K562 (cell line): Measurements from ENCODE around the gene MMP28. TPM values are rescaled to one million over a fixed set of nuclear protein-coding genes. Genes with fewer than 3 reads are reported as not detected.
A peak's percentile ranks its signal among the peaks of the same experiment; 100 is the strongest.

ENCODE experiments used
- ATAC-seq: fragments of 200-7000 bp; cut with Tn5 transposase; 3 replicates; pipeline ENCODE4 v1.9.1; 2020; ENCODE audit warnings: moderate library complexity
- BruUV-seq: library from RNA; stranded (reverse); fragments of 400-500 nt; replicated peaks from 2 replicates; lab custom pipeline; 2021; lab: Mats Ljungman, UMichigan
- CTCF ChIA-PET: fragments of 300-600 bp; formaldehyde crosslinking; extraction: SDS; loops from one replicate; lab custom pipeline; 2021; ENCODE audit warnings: low intra/inter-chr PET ratio; lab: Yijun Ruan, JAX
- POLR2A ChIA-PET: fragments of 300-600, 350-650 bp; sonication (Branson Sonifier 250); formaldehyde crosslinking; extraction: SDS; loops from one replicate; lab custom pipeline; 2021; ENCODE audit warnings: antibody characterized with exemption, inconsistent platforms; lab: Yijun Ruan, JAX
- DNase-seq, 4 experiments: peaks; one replicate each; pipeline versions ENCODE4 v3.0.0 to v3.0.0-alpha.2; 2011 to 2018; ENCODE audit warnings: low spot score in 3 of 4, mixed read lengths in 3 of 4; ENCODE audit errors: extremely low read depth in 1 of 4
- FAIRE-seq: peaks from 2 replicates; lab custom pipeline; 2011; peaks lifted over from hg19 to GRCh38; lab: Jason Lieb, UNC
- H2AFZ ChIP-seq: 2 replicates; pipeline ENCODE4 v1.6.0; 2011; ENCODE audit warnings: low read depth, low read length, control low read depth, inconsistent platforms
- H3K27ac ChIP-seq: fragments of 200-600 bp; 3 replicates; pipeline ENCODE4 v1.8.0; 2011; ENCODE audit warnings: low read depth, mild to moderate bottlenecking, control low read depth, inconsistent platforms, low read length, moderate library complexity, mixed read lengths; ENCODE audit errors: extremely low read depth
- H3K27me3 ChIP-seq, 2 experiments: fragments of 300-600 bp in 1 of 2; 2 replicates in 1 of 2; 3 replicates in 1 of 2; pipeline versions ENCODE4 v1.6.0 to v1.8.0; 2011; ENCODE audit warnings: inconsistent platforms in 2 of 2, low read length in 2 of 2, mild to moderate bottlenecking in 1 of 2, mixed read lengths in 1 of 2, moderate library complexity in 1 of 2; ENCODE audit not compliant: control insufficient read depth in 2 of 2, insufficient read depth in 2 of 2
- H3K36me3 ChIP-seq: fragments of 300-600 bp; 3 replicates; pipeline ENCODE4 v1.8.0; 2011; ENCODE audit warnings: mild to moderate bottlenecking, low read length, inconsistent platforms; ENCODE audit not compliant: control insufficient read depth, insufficient read depth
- H3K4me1 ChIP-seq, 2 experiments: fragments of 200-600 bp in 1 of 2; replicated peaks in 1 of 2; 2 replicates in 1 of 2; 3 replicates in 1 of 2; pipeline versions ENCODE4 v1.5.1 to v1.8.0; 2011; ENCODE audit warnings: inconsistent platforms in 2 of 2, low read length in 2 of 2, mild to moderate bottlenecking in 1 of 2, mixed read lengths in 1 of 2, moderate library complexity in 1 of 2; ENCODE audit not compliant: control insufficient read depth in 2 of 2, insufficient read depth in 2 of 2
- H3K4me2 ChIP-seq: 2 replicates; pipeline ENCODE4 v1.6.1; 2011; ENCODE audit warnings: low read length, control low read depth, inconsistent platforms, mixed read lengths; ENCODE audit not compliant: insufficient read depth
- H3K4me3 ChIP-seq: fragments of 200-600 bp; sonication (generic), shearing (Covaris generic); 2 replicates; pipeline ENCODE4 v1.5.1; 2016; ENCODE audit warnings: control low read depth, inconsistent platforms
- H3K79me2 ChIP-seq: fragments of 200-600 bp; 3 replicates; pipeline ENCODE4 v1.8.0; 2011; ENCODE audit warnings: low read length, inconsistent platforms; ENCODE audit not compliant: control insufficient read depth, insufficient read depth
- H3K9ac ChIP-seq, 2 experiments: 2 replicates each; pipeline versions ENCODE4 v1.6.0 to v1.6.1; 2011; ENCODE audit warnings: low read depth in 2 of 2, low read length in 2 of 2, control low read depth in 1 of 2, inconsistent platforms in 1 of 2, mild to moderate bottlenecking in 1 of 2, mixed read lengths in 1 of 2; ENCODE audit not compliant: insufficient read depth in 1 of 2
- H3K9me1 ChIP-seq: one replicate; pipeline ENCODE4 v1.6.0; 2011; ENCODE audit warnings: inconsistent platforms, mild to moderate bottlenecking, low read length, moderate library complexity; ENCODE audit not compliant: control insufficient read depth, insufficient read depth
- H3K9me3 ChIP-seq: replicated peaks from 2 replicates; pipeline ENCODE4 v1.5.1; 2011; ENCODE audit warnings: low read depth, low read length, inconsistent platforms; ENCODE audit not compliant: control insufficient read depth, insufficient read depth
- H4K20me1 ChIP-seq: replicated peaks from 2 replicates; pipeline ENCODE4 v1.6.1; 2011; ENCODE audit warnings: low read length, inconsistent platforms, mixed read lengths; ENCODE audit not compliant: control insufficient read depth, insufficient read depth
- FOXJ3 ChIP-seq: sonication (generic); formaldehyde crosslinking; IDR thresholded peaks from 2 replicates; pipeline ENCODE4 v1.4.0; 2020; ENCODE audit warnings: mild to moderate bottlenecking, missing genetic modification reagents
- NEUROD1 ChIP-seq: fragments of 150-350 bp; IDR thresholded peaks from 2 replicates; pipeline ENCODE4 v1.6.1; 2014; ENCODE audit warnings: borderline replicate concordance, low read length, low read depth; ENCODE audit not compliant: partially characterized antibody
- NFIC ChIP-seq: fragments of 450-650 bp; IDR thresholded peaks from 2 replicates; pipeline ENCODE4 v1.6.1; 2017; ENCODE audit warnings: mild to moderate bottlenecking, inconsistent platforms
- POLR2G ChIP-seq: fragments of 200-400 bp; formaldehyde crosslinking; IDR thresholded peaks from 2 replicates; pipeline ENCODE4 v1.6.1; 2017; ENCODE audit warnings: low read depth, mild to moderate bottlenecking, antibody characterized with exemption, low read length, moderate library complexity
- SMC3 ChIP-seq: conservative IDR thresholded peaks from 2 replicates; pipeline ENCODE4 v1.6.1; 2011; ENCODE audit warnings: low read depth, low read length, improper control_type of control experiment; ENCODE audit not compliant: insufficient read depth
- WGBS: fragments of 100-300 bp; shearing (Covaris generic); methylation state at CpG from one replicate; pipeline ENCODE4 v1.1.6; 2016; ENCODE audit warnings: low coverage, mixed read lengths; ENCODE audit not compliant: insufficient coverage; ENCODE audit errors: missing lambda C conversion rate; 5-methylcytosine and 5-hydroxymethylcytosine counted together
- in situ Hi-C: fragments of 300-500 bp; cut with MboI; formaldehyde crosslinking; loops from 4 replicates; pipeline ENCODE4 v1.15.0; 2018; ENCODE audit warnings: inconsistent platforms, mixed read lengths
- intact Hi-C: fragments of 100-400 bp; cut with micrococcal nuclease; formaldehyde crosslinking; loops from 2 replicates; pipeline ENCODE4 v1.14.2; 2022
- polyA plus RNA-seq, 8 experiments: library from polyadenylated mRNA; depleted of rRNA in 4 of 8; stranded (reverse) in 5 of 8; unstranded in 3 of 8; fragments of >200 nt; fragmentation: Nextera tagmentation in 2 of 8; fragmentation: Illumina TruSeq in 1 of 8; extraction: Ambion mirVana in 2 of 8; extraction: Trizol in 1 of 8; gene quantifications; 2 replicates each; pipeline versions ENCODE4 v1.2.1 to v1.2.3, GENCODE V29; 2011 to 2014; ENCODE audit warnings: inconsistent platforms in 1 of 8, missing spikeins in 1 of 8
- total RNA-seq, 7 experiments: library from RNA; depleted of rRNA in 6 of 7; stranded (reverse); fragments of >200 nt in 6 of 7; fragmentation: Illumina TruSeq in 2 of 7; extraction: Trizol in 2 of 7; gene quantifications; 2 replicates each; pipeline versions ENCODE4 v1.2.1 to v1.2.3, GENCODE V29; 2011 to 2021; ENCODE audit warnings: low replicate concordance in 1 of 7
- TF ChIP-seq, protein P1 (sequence below): fragments of 250-450 bp; sonication (Bioruptor Pico); IDR thresholded peaks from 2 replicates; pipeline ENCODE4 v1.8.0; 2021; ENCODE audit warnings: borderline replicate concordance, mild to moderate bottlenecking, moderate library complexity; ENCODE audit not compliant: poor library complexity, severe bottlenecking
- TF ChIP-seq, protein P2 (sequence below): sonication (generic); formaldehyde crosslinking; IDR thresholded peaks from 2 replicates; pipeline ENCODE4 v1.8.0; 2023; ENCODE audit warnings: missing genetic modification reagents, mild to moderate bottlenecking, borderline replicate concordance

MMP28 gene
- total and polyA plus RNA-seq, 9 of the 15 experiments (the other 6 are each of a cell fraction or from before 2014, with no cell fraction given) = not detected

DNA sequence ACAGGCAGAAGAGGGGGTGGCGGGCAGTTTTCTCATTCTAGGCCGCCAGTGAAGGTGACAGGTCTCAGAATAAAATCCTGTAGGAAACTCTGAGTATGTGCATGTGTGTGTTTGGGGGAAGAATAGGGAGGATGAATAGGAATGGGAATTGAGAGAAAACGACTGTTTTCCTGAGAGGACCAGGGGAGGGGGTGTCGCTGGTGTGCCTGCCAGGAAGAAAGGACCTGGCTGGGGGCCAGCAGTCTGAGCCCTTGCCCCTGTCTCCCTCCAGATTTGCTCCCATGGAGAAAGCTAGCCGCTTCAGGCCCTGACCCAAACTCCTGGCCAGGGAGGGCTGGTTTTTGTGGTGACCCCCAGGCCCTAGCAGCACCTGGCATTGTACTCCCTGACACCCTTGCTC lies 20.4 kb downstream of the MMP28 start:
- in situ Hi-C loops = no loop called here
- WGBS = 0% methylated on average over 5 of the region's 5 CpGs
- Histone ChIP-seq H3K4me2 (no peak overlapping the region), H3K9ac (no peak overlapping the region), H3K9me1 (no peaks in the 10 kb centered on the region), H3K36me3 (no peaks in the 10 kb centered on the region), H4K20me1 (no peaks in the 10 kb centered on the region; the same call in 1 of the 2 replicates), H3K27ac (no peak overlapping the region), H3K79me2 (no peaks in the 10 kb centered on the region), H2AFZ (no peak overlapping the region)
- intact Hi-C loops = no loop called here
- ATAC-seq = no peak
- POLR2A ChIA-PET = interaction anchor here (0.6 to 1.2 kb wide), 3 partner anchors 10 to 114 kb away, joined by 3 read pairs; no protein-coding TSS in a partner anchor
- TF ChIP-seq POLR2G (no peak), NFIC (0 out of 2 replicates have a peak, but pooled peaks have one; percentile 21)
- TF ChIP-seq, protein P1, sequence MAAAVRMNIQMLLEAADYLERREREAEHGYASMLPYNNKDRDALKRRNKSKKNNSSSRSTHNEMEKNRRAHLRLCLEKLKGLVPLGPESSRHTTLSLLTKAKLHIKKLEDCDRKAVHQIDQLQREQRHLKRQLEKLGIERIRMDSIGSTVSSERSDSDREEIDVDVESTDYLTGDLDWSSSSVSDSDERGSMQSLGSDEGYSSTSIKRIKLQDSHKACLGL (CRISPR knock-in tag) = no peak
- TF ChIP-seq, all 486 proteins: peak for 1
- no TSS peak for BruUV-seq
- H3K27me3 ChIP-seq = peaks cover 64 to 69% of the 10 kb centered on the region in 2 experiments
- DNase-seq = no peak
- no peak overlapping the region for H3K4me3 ChIP-seq
- FAIRE-seq = no peak
- H3K9me3 ChIP-seq = no peaks in the 10 kb centered on the region
- peaks cover 0 to 7% of the 10 kb centered on the region in 2 experiments; a peak in 2 of 5 replicates for H3K4me1 ChIP-seq
- CTCF ChIA-PET = no interaction called here

DNA sequence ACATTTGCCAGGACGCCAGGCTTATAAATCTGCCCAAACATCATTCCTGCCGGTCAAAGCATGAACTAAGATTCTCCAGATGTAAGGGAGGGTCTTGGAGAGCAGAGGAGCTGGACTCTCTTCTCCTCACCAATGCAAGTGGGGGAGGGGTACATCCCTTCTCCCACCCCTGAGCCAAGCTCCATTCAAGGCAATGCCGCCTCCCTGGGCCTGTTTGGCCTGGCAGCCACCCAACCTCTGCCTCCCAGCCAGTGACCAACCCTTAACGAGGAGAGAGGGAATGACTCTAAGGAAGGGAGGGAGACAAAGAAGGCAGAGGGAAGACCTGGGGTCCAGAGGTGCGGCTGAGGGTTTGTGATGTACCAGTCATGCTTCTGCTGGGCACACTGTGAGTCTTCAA lies 20.9 kb downstream of the MMP28 start:
- intact Hi-C loops = no loop called here
- in situ Hi-C loops = no loop called here
- no peak for TF ChIP-seq SMC3
- TF ChIP-seq, protein P2, sequence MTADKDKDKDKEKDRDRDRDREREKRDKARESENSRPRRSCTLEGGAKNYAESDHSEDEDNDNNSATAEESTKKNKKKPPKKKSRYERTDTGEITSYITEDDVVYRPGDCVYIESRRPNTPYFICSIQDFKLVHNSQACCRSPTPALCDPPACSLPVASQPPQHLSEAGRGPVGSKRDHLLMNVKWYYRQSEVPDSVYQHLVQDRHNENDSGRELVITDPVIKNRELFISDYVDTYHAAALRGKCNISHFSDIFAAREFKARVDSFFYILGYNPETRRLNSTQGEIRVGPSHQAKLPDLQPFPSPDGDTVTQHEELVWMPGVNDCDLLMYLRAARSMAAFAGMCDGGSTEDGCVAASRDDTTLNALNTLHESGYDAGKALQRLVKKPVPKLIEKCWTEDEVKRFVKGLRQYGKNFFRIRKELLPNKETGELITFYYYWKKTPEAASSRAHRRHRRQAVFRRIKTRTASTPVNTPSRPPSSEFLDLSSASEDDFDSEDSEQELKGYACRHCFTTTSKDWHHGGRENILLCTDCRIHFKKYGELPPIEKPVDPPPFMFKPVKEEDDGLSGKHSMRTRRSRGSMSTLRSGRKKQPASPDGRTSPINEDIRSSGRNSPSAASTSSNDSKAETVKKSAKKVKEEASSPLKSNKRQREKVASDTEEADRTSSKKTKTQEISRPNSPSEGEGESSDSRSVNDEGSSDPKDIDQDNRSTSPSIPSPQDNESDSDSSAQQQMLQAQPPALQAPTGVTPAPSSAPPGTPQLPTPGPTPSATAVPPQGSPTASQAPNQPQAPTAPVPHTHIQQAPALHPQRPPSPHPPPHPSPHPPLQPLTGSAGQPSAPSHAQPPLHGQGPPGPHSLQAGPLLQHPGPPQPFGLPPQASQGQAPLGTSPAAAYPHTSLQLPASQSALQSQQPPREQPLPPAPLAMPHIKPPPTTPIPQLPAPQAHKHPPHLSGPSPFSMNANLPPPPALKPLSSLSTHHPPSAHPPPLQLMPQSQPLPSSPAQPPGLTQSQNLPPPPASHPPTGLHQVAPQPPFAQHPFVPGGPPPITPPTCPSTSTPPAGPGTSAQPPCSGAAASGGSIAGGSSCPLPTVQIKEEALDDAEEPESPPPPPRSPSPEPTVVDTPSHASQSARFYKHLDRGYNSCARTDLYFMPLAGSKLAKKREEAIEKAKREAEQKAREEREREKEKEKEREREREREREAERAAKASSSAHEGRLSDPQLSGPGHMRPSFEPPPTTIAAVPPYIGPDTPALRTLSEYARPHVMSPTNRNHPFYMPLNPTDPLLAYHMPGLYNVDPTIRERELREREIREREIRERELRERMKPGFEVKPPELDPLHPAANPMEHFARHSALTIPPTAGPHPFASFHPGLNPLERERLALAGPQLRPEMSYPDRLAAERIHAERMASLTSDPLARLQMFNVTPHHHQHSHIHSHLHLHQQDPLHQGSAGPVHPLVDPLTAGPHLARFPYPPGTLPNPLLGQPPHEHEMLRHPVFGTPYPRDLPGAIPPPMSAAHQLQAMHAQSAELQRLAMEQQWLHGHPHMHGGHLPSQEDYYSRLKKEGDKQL (CRISPR knock-in tag) = no peak
- TF ChIP-seq FOXJ3 (CRISPR knock-in tag) = no peak
- no peak for TF ChIP-seq NEUROD1
- H3K9ac ChIP-seq = no peak overlapping the region
- ChIA-PET POLR2A (interaction anchor here (0.7 to 1.2 kb wide), 2 partner anchors 15 to 36 kb away, joined by 3 read pairs; no protein-coding TSS in a partner anchor), CTCF (no interaction called here)
- no peaks in the 10 kb centered on the region for H3K9me1 ChIP-seq
- 2% methylated on average over 5 of the region's 5 CpGs for WGBS
- no TSS peak for BruUV-seq
- no peaks in the 10 kb centered on the region for H3K9me3 ChIP-seq
- no peak overlapping the region for H3K4me2 ChIP-seq
- no peaks in the 10 kb centered on the region; the same call in 1 of the 2 replicates for H4K20me1 ChIP-seq
- no peak overlapping the region for H3K27ac ChIP-seq
- no peak overlapping the region for H2AFZ ChIP-seq
- ATAC-seq (no peak), DNase-seq (no peak), FAIRE-seq (no peak)
- no peaks in the 10 kb centered on the region for H3K36me3 ChIP-seq
- peaks cover 0 to 10% of the 10 kb centered on the region in 2 experiments; a peak in 2 of 5 replicates for H3K4me1 ChIP-seq
- H3K4me3 ChIP-seq = no peak overlapping the region
- no peaks in the 10 kb centered on the region for H3K79me2 ChIP-seq
- H3K27me3 ChIP-seq = peaks cover 62 to 72% of the 10 kb centered on the region in 2 experiments
